ENCODE results near the gene TXNL1. TPM values are rescaled to one million over a fixed set of nuclear protein-coding genes. Genes with fewer than 3 reads are reported as not detected.
"Not testable (repeated sequence)": the region's sequence is repeated elsewhere in the genome, so short reads cannot be mapped to it uniquely, and the experiment has no call there.

TXNL1 gene
- total RNA-seq, 1 donor from 2014 or later = 54.5 TPM

DNA sequence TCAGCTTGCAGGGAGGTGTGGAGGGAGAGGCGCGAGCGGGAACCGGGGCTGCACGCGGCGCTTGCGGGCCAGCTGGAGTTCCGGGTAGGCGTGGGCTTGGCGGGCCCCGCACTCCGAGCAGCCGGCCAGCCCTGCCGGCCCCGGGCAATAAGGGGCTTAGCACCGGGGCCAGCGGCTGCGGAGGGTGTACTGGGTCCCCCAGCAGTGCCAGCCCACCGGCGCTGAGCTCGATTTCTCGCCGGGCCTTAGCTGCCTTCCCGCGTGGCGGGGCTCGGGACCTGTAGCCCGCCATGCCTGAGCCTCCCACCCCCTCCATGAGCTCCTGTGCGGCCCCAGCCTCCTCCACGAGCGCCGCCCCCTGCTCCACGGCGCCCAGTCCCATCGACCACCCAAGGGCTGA, 66.1 kb downstream of the TXNL1 start:
- not testable (repeated sequence) for DNase-seq (ENCODE audit: extremely low read depth, low read depth, low spot score)

DNA sequence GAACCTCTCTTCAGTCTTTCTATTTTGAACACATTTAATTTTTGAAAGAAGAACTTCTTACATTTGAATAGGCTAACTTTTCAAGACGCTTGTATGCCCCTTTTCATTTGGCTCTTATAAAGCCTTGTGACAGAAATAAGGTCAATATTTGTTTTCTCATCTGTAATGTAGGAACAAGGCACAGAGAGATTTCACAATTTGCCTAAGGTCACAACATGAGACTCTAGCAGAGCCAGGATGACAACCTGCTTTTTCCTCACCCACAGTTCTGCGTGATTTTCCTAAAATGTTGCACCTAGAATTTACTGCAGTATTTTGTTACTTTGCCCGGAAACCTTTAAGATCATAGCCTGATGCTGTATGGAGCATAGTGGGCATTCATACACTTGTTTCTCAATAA, 67.4 kb downstream of the TXNL1 start:
- no peak for DNase-seq (ENCODE audit: extremely low read depth, low read depth, low spot score)

DNA sequence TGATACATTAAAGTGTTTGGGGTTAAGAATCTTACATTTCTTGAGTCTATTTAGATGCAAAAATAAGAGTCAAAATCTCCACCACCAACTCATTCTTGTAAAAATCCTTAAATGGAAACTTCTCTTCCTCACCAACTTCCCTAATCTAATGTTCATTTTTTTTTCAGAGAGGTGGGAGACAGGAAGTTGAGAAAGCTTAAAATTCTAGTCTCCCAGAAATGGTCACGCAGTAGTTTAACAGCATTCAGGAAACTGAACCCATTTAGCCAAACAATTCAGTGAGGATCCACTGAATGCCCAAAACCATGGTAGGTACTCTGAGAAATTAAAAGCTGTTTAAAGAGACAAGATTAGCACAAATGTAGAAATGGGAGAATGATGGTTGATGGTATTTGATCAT, 69.0 kb downstream of the TXNL1 start:
- no peak for DNase-seq (ENCODE audit: extremely low read depth, low read depth, low spot score)

DNA sequence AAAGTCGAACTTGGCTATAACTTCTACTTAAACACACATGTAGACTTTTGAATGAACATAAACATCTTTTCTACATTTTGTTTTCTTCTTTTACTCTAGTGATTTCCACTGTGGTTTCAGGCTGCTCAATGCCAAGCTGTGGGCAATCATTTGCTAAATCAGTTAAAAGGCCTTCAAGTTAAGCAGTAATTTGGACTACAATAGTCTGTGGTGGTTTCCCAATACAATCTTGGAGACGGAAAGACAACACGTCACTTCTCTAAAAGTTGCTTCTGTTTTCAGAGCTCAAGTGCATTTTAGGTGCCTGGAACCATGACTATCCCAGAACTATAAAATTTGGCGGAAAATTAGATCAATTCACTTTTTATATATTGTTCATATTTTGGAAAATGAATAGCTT, 69.4 kb downstream of the TXNL1 start:
- DNase-seq (ENCODE audit: extremely low read depth, low read depth, low spot score) = no peak

DNA sequence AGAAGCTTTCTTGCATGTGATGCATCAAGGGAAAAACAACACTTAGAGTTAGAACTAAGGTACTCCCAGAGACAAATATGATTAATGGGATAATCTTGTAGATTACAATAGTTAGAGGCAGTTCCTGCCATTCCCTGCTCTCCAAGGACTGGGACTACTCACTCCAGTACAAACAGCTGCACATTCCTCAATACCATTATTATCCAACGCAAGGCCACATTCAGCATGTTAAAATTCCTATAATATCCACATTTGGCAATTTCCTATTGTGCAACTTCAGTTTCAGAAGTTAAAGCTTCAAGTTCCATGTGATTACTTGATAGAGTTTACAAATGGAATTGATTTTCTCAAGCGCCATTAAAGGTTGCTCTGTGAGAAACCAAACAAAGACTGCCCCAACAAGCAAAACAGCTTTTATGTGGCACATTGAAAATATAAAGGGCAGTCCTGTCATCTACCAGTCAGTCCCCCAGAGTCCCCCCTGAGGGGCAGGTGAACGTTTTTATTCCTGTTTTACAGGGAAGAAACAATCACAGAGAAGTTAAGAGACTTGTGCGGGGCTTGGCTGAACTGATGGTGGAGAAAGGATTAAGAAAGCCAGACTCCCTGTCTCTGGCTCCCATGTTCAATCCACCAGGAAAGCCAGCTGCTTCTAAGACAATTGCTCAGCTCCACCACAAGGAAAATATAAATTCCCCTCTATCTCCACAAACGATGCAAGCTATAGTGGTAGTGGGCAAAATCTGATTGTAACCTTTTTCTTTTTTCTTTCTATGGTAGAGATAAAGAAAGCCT, 72.6 kb downstream of the TXNL1 start:
- DNase-seq (ENCODE audit: extremely low read depth, low read depth, low spot score) = no peak

DNA sequence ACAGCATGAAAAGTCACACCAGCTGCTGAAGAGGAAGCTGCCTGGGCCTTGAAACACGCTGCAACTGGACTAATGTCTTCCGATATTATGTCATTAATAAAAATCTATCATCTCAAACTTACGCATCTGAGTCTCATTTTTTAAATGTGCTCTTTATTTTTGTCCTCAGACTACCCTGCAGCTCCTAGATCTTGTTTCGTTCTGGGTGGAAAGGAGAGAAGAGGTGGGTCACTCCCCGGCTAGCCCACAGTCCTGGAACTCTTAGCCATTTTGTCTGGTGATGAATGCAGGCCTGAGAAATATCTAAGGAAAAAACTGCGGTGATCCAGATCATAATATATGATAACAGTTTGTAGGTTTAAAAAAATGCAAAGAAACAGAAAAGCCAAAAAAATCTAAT, 73.3 kb downstream of the TXNL1 start:
- DNase-seq (ENCODE audit: extremely low read depth, low read depth, low spot score) = no peak

DNA sequence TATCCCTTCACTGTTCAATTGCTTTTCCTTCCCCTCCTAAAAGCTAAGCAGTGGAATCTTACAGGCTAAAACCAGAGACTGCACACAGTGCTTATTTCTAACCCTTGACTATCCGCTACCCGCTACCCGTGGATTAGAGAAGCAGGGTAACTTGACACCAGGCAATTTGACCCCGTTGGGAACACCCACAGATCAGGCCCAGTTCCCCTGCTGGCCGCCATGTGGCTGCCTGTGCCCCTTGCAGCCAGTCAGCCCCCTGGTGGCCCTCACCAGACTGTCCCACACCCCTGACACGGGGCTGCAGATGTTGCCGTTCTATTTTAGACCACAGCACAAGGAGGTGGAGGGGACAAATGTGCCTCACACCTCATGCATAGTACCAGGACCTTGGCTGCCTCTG, 74.8 kb downstream of the TXNL1 start:
- DNase-seq (ENCODE audit: extremely low read depth, low read depth, low spot score) = no peak

DNA sequence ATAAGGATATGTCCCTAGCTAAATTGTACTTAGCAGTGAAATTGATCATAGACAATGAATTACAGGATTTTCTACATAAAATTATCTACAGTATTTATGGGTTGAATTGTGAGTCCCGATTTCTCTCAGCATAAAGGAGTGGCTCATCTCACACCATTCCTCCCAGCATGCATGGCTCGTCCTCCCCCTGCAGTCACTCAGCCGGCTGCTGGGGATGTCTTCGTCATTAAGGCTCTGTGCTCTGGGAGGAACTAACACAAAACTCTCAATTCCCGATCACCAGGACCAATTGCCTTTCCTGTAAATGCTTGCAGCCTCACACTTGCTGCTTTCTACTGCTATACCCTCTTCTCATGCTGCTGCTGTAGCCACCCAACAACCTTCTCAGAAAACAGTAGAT, 75.9 kb downstream of the TXNL1 start:
- no peak for DNase-seq (ENCODE audit: extremely low read depth, low read depth, low spot score)

DNA sequence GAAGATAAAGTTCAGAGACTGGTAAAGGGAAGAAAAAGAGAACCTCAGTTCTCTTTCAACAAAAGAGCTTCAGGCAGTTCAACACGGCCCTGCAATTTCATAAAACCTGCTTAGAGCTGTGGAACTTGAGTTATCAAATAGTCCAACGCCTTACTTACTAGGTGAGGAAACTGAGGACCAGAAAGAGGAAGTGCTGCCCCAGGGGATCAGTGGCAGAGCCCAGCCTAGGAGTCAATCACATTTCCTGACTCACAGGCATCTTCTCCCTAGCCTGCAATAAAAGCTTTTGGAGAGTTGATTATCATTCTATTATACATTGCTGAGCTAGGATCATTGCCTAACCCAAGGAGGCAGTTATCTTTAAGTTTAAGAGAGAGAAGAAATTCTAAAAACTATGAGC, 77.4 kb downstream of the TXNL1 start:
- no peak for DNase-seq (ENCODE audit: extremely low read depth, low read depth, low spot score)

DNA sequence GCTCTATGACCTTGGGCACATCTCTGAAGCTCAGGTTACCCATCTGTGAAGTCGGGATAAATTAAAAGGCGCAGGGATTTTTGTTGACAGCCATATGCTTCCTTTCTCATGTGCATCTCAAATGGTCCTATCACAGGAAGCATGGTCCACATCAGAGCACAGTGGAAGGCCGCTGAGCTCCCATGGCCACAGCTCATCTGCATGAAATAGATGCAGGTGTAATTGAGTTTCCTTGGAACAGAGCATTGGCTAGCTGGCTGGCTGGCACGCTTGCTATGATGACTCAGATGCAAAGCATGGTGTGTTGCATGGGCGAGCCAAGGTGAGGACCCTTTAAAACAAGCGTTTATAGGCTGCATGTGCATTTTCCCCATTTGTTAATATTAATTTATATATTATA, 79.3 kb downstream of the TXNL1 start:
- no peak for DNase-seq (ENCODE audit: extremely low read depth, low read depth, low spot score)

DNA sequence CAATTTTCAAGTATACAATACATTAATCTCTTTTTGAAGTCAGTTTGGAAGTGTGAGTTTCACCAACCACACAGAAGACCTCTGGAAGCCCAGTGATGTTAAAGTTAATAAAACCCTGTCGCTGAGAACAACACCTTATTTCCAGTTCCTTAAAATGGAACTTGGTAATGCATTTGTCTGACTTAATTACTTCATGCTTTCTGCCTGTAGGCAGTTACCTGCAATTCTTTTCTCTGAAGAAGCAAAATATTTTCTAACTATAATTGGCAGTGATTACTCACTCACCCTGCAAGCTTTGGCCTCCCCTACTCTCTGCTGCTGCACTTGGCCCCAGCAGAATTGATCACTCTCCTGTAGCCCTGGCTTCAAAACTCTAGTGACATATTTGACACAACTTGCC, 81.5 kb downstream of the TXNL1 start:
- no peak for DNase-seq (ENCODE audit: extremely low read depth, low read depth, low spot score)

DNA sequence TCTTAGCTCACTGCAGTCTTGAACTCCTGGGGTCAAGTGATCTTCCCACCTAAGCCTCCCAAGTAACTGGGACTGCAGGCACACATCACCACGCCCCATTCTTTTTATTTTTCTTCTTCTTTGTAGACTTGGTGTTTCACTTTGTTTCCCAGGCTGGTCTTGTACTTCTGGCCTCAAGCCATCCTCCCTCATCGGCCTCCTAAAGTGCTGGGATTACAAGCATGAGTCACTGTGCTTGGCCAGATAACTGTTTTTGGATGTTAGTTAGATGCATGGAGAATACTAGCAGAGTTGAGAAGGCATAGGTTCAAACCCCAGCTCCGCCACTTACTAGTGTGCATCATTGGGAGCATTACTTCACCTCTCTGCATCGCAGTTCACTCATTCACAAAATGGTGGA, 88.3 kb downstream of the TXNL1 start:
- DNase-seq (ENCODE audit: extremely low read depth, low read depth, low spot score) = no peak

Other genes with a start within 250 kb of the TXNL1 start
- 13.8 and 16.0 TPM in 2 replicates for gene WDR7, start 12.8 kb upstream of the TXNL1 start, total RNA-seq